IPS DF 4.7 (cell line): Measurements from ENCODE around the gene DUSP16.

Source experiments
- DNase-seq: peaks from one replicate; pipeline ENCODE4 v3.0.0-alpha.2; 2013; ENCODE audit warnings: low spot score; ENCODE audit errors: extremely low read depth

Gene DUSP16

DNA sequence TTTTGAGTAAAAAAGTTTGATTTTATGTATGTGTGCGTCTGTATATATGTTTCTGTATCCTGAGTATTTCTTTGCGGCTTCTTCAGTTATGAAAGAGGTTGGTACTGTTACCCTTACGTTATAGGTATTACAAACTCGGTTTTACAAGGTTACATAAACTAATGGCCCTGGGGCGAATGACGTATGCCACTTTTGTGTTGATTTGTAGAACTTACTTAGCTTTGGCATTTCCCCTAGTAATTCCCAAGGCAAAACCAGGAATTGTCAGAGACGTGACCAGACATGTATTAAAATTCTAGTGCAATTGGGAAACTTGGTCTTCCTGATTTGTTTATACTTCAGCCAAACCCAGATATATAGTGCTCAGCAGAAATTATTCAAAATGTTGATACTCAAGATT lies 93.3 kb downstream of the DUSP16 start:
- DNase-seq: no peak

- no peak for DNase-seq
Measured at GRCh38 chr12:12468575-12468974, 94.1 kb downstream of the DUSP16 start.

GRCh38 chr12:12467688-12468261 lies 94.9 kb downstream of the DUSP16 start:
- DNase-seq: no peak

- DNase-seq: no peak
Measured at GRCh38 chr12:12467264-12467663, 95.4 kb downstream of the DUSP16 start.

DNA sequence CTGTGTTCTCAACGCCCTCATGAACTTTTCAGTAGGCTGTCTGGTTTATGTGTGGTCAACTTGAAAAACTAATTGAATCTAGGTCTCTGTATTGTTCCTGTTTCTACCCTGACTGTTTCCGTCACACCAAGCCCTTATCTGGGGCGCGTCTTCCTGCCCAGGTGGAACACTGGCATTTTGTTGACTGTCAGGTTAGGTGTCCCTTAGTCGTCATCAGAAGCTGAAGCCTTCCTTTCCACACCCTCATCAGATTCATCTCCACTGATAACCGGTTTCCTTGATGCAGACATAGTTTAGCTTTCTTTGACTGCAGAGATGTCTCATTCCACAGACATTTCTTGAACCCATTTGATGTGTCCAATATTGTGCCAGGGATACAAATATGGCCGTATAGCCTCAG lies 96.5 kb downstream of the DUSP16 start:
- DNase-seq: no peak

GRCh38 chr12:12465522-12465921 lies 97.1 kb downstream of the DUSP16 start:
- no peak for DNase-seq

DNA sequence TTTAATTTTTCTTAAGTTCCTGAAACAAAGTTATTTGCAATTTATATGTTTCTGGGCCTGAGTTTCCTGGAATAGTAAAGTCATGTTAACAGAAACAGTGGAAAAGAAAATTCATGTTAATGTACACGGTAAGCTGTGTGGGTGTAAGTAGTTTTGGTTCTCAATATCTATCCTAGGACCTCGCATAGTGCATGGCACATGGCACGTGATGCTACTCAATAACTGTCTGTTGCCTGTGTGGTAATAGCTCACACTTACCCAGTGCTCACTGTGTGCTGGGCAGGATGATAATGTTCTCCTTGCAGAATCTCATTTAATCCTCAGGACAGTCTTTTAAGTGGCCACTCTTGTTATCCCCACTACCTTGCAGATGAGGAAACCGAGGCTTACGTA lies 100.7 kb downstream of the DUSP16 start:
- no peak for DNase-seq

- DNase-seq: no peak
Measured at GRCh38 chr12:12460935-12461922, 101.4 kb downstream of the DUSP16 start.

GRCh38 chr12:12456637-12457036 lies 106.0 kb downstream of the DUSP16 start:
- no peak for DNase-seq

DNA sequence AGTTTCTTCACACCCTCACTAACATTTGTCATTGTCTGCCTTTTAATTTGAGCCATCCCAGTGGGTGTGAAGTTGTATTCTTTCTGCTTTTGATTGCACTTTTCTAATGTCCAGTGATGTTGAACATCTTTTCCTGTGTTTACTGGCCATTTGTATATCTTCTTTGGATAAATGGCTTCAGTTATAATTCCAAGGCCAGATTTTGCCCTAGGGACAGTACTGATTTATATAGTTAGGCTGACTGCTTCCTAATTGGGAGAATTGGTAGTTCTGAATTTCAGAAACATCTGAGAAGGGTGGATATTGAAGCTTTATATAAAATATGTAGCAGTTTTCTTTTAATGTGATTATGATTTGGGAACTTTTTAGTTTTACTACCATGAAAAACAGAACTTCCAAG lies 108.3 kb downstream of the DUSP16 start:
- DNase-seq: no peak

GRCh38 chr12:12453635-12454034 lies 109.0 kb downstream of the DUSP16 start:
- no peak for DNase-seq

GRCh38 chr12:12452326-12452902 lies 110.2 kb downstream of the DUSP16 start:
- no peak for DNase-seq

- DNase-seq: no peak
Measured at GRCh38 chr12:12451098-12451497, 111.6 kb downstream of the DUSP16 start.

- DNase-seq: no peak
Measured at GRCh38 chr12:12450043-12450471, 112.6 kb downstream of the DUSP16 start.

GRCh38 chr12:12449533-12450025 lies 113.1 kb downstream of the DUSP16 start:
- DNase-seq: no peak

DNA sequence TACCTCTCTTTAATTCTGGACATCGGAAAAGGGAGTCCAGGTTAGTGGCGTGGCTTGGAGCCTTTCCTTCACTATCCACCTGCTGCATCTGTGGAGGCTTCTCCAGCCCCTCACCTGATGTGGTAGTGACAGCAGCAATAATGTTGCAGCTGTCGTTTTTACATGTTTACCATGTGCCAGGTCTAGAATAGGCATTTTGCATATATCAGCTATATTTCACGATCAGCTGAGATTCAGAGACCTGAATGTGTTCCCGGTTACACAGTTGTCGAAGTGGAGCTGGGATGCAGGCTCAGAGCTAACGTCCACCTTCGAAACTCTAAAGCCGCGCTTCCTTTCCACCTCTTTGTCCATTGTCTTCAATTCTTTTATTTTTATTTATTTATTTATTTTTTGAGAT lies 114.8 kb downstream of the DUSP16 start:
- no peak for DNase-seq

DNA sequence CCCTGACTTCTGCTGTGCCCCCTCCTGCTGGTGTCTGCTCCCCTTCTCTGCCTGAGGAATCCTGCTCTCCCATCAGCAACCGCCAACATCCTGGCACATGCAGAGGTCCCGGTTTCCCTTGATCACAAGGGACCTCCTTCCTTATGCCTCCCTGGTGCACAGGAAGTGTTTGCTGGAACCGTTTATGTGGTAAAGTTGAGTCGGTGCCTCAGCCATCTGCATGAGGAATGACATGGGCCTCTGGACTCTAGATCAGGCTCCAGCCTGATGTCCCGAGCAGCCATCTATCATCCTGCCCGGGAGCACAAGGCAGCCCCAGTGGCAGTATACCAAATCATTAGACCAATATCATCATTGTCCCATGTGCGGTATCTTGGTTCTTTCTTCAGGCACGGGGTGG lies 115.4 kb downstream of the DUSP16 start:
- no peak for DNase-seq

- no peak for DNase-seq
Measured at GRCh38 chr12:12446786-12447185, 115.9 kb downstream of the DUSP16 start.

DNA sequence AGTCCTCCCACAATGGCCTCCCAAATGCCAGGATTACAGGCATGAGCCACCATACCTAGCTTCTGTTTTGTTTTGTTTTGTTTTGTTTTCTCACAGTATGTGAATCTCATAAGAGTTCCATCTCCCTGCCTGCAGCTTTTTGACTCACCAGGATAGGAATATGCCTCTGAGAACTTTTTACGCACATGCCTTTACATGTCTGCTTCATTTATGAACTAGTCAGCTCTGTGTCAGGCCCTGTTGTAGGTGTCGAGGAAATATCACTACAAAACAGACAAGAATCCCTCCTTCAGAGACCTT lies 116.8 kb downstream of the DUSP16 start:
- DNase-seq: no peak

- no peak for DNase-seq
Measured at GRCh38 chr12:12445165-12445881, 117.3 kb downstream of the DUSP16 start.

DNA sequence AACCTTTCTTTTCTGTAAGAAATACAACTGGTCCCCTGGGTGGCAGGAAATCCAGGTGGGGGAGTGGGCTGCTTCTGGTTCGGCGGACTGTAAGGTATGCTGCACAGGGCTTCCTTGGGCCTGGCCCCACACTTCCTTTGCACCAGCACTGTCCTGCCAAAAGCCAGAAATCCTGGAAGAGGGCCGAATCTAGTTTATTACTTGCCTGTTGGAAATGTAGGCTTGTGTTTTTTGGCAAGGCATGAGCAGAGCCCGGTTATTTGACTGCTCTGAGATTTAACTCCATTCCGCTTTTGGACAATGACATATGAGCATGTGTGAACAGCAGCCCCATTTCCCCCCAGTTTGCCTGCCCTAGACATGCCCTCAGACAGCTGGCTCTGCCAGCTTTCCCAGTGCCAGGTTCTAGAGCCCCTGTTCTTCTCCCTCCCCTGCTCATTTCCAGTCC lies 119.2 kb downstream of the DUSP16 start:
- DNase-seq: no peak
